Activated T-cell treated with anti-CD3 and anti-CD28 coated beads for 24 hours (primary cell): Measurements from ENCODE around the gene AZI2.

Experiments used
- DNase-seq: peaks from one replicate; pipeline ENCODE4 v3.0.0-alpha.2; 2020; ENCODE audit warnings: low read depth

AZI2 gene

GRCh38 chr3:28348629-28349468, at the start of gene AZI2, which contains the start of gene ZCWPW2:
Gene AZI2 (minus strand): TSS chr3:28348824. CDS start chr3:28340617, 8,207 bp downstream.
Gene ZCWPW2 (plus strand): TSS chr3:28348721. CDS start chr3:28413069, 64,348 bp downstream.
- peak; percentile 90 for DNase-seq

DNA sequence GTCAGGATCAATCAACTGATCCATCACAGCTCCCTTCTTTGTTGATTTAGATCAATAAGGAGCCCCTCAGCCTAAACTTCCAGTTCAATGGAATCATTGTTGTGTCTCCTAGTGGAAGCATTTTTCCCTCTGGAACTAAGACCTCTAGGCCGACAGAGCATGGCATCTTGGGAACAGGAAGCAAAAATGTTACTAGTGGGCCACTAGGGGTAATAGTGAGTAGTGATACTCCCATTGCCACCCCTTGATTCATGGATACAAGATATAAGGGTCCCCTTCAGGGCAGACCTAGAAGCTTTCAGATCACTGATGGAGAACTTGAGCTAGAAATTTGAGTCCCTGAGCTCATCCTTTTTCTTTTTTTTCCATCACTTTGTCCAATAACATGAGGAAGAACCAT, 40.4 kb upstream of the AZI2 start:
- no peak for DNase-seq

DNA sequence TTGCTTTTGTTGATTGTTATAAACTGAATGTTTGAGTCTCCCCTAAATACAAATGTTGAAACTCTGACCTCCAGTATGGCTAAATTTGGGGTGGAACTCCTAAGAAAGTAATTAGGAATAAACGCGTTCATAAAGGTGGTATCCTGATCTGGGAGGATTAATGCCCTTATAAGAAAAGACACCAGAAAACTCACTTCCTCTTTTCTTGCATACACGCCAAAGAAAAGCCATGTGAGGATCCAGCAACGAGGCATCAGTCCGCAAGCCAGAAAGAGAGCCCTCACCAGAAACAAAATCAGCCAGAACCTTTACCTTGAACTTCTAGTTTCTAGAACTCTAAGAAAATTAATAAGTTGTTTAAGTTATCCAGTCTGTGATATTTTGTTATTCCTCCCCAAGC, 37.4 kb upstream of the AZI2 start:
- DNase-seq = no peak

DNA sequence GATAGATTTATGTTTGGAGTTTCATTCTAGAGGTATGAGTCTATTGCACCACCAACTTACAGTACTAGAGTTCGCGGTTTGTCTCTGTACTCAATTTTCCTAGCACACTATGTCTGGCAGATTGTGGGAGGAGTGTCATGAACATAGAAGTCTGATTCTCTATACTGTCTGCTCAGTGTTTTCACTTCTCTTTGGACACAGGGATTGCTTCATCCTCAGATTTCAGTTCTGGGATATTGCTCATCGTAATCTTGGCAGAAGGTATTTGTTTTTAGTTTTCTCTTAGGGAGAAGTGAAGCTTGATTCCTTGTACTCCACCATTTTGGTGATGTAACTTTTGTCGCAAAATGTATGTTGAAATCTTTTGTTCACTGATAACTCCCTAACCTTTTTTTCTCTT, 27.8 kb upstream of the AZI2 start:
- no peak for DNase-seq

DNA sequence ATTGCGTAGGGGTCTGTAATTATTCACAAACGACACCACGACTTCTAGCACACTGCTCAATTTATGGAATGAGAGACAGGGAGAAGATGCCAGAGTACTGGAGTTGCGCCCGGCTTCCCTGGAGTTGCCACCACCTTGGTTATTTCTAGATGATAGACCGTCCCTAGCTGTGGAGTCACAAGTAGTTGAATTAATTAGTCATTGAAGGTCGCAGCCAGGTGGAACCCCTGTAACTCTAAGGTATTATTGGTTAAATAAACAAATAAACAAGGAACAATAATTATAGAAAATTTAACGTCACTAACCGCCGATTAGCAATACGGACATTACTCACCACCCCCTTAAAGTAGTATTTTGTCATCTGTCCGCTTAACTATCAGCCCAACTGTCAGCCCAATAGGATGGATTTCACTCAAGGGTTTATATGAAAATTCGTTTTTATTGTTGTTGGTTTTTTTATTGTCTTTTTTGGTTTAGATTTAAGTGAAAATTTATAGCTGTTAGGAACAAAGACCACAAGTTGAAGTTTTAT, 911 bp upstream of the AZI2 start:
- no peak for DNase-seq

DNA sequence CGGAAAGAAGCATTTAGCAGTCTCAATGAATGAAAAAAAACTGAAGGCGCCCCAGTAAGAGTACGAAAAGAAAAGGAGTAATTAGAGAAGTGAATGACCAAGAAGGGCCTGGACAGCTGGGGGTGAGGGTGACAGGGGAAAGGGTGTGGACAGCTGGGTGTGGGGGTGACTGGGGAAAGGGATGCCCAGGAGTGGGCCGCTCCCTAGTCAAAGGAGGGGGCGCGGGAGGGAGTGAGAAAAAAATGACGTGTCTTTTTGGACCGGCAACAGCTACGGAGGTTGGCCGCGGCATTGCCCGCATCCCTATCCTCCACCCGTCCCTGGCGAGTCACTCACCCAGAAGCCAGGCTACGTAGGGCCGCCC, 377 bp downstream of the AZI2 start:
- no peak for DNase-seq

- DNase-seq = no peak
Observed at GRCh38 chr3:28347374-28348264, 1.0 kb downstream of the AZI2 start.

DNA sequence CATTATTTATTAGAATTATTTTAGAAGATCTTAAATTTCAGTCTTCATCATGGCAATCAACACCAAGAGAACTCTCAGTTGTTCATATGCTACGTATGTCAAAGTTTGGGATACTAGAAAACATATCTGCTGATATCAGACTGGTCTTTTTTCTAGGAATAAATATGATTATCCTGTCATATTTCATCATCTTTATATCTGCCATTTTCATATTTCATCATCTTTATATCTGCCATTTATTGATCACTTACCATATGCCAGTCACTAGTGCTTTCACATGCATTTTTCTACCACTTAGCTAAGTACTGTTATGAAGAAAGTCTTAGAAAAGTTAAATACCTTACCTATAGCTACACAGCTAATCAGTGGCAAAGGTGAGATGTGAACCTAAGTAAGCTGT, 2.9 kb downstream of the AZI2 start:
- DNase-seq = no peak

DNA sequence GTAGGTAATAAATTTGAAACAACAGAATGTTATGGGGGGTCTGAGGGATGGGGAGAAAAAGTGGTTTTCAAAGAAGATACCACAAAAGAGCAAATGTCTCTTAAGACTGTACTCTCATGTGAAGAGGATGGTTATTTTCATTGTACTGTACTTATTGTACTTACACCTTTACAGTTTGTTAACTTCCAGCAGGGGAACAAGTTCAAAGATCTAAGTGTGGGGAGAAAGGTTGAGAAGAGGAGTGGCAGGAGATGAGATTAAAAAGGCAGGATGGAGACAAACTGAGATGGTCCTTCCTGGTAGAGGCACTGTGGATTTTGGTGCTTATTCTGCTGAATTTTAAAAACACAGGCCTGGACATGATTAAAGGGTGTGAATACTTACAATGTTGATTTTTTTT, 5.5 kb downstream of the AZI2 start:
- no peak for DNase-seq

DNA sequence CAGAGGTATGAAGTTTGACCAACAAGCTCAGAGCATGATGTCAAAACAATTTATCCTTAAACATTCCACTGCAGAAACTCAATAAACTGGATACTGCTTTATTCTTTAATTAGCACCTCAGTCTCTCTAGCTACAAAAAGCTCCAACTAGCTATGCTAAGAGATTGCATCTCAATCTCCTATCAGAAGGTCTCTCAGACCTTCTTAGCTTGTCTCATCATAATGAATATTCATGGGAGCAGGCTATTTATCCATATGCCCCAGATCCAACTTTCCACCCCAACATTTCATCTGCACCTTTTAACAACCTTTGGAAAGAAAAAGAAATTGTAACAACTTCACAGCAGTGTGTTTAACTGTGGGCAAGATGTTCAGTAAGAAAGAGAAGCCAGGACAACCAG, 11.4 kb downstream of the AZI2 start:
- no peak for DNase-seq

DNA sequence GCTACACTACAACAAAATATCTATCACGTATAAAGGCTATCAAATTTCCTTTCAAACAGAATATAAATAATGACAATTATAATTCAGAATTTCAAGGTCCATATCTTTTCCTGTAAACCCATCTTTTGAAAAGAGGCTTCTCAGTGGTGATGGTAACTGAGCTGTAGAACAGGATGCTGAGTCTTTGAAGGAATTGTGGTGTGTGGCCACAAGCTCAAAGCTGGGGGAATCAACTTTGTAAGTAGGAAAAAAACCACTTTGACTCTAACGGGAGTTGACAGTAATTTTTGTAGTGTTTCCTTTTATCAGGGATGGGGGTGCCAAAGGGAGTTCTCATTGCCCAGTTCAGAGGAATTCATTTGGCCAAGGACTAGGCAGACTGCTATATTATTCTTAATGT, 13.4 kb downstream of the AZI2 start:
- DNase-seq = no peak

GRCh38 chr3:28334552-28334951, 14.1 kb downstream of the AZI2 start:
- DNase-seq = no peak

DNA sequence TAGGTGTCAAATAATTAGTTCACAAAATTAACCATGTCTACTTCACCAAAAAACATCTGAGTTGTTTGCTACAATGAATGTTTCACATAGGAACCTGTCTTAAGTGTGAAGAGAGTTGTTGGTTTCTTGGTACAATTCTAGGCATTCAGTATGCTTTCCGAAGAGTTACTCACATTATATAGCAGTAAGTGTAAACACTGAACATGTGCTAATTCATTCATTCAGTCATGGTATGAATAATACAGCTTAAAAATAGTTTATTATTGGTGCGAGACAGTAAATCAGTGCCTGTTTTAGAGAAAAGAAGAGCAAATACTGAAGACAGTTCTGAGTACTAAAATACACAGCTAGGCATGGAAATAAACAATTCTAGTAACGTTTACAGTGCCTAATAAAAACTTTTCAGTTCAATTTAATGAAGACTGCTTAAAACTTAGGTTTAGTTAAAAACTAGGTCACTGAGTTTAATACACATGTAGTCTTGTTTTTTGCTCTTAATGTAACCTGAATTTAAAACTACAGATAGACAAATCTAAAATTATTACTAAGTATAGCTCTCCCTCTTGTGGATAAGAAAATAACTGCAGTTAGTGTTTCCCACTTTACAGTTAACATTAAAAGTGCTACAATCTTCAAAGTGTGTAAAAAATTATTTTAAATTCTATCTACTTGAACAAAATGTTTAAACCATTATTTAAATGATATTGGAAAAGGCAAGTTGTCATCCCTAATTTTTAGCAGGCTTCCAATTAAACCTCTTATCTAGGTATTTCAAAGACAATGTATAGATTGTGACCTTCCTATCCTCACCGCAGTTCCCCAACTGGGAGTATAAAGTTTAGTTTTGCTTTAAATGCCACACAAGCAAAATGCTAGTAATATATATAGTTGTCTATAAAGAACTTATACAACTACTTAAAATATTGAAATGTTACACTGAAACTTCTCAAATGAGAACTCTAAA, 20.2 kb downstream of the AZI2 start:
- no peak for DNase-seq

DNA sequence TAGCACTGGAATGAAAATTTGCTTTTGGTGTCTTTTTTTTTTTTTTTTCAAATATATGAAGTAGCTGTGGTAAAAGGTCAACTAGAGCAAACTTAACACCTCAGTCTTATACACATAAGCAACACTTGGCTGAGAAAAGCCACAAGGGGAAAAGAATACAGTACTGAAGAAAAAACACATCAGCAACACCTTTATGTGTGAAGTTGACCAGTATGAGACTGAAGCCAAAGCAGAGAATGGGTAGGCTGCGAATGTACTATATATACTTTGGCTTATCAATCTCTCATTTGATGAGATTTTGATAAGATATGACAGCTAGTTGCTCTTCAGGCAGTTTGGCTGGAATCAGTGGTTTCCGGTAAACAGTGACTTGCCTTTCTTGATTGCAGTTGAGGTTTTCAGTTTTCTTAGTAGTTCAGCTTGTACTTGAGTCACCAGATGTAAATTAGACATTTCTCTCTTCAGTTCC, 22.1 kb downstream of the AZI2 start:
- DNase-seq = peak; percentile 24

DNA sequence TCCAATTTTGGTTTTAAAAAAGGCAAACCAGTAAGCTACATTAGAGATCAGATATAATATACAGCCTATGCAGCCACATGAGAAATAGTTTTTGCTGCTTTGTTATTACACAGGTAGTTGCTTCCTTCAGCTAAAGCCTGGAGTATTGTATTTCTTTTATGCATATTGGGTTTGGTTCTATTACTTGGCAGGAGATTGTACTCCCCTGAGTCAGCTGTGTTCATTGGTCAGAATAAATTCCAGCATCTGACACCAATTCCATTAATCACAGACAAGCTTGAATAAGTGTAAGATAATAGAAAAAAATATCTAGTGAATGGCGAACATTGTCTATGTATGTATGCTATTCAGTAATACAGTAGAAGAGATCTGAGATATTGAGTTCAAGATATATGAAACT, 26.2 kb downstream of the AZI2 start:
- DNase-seq = no peak

DNA sequence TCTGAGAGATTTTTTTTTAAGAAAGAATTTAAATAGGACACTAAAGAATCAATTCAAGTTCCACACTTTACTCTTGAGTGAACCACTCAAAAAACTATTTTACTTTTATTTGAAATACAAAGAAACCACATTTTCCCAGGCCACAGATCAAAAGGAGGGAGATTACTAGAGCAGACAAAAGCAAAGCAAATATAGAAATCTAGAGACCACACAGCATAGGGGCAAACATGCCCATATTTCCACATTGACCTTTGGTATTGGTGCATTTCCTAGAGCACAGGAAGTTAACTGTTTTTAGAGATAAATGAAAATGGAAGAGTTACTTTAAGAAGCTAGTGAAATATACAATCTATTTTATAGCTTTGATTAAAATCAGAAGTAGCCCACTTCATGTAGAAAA, 27.6 kb downstream of the AZI2 start:
- no peak for DNase-seq

- peak; percentile 11 for DNase-seq
Observed at GRCh38 chr3:28317438-28318022, 31.1 kb downstream of the AZI2 start.

GRCh38 chr3:28316226-28316625, 32.4 kb downstream of the AZI2 start:
- DNase-seq = no peak

DNA sequence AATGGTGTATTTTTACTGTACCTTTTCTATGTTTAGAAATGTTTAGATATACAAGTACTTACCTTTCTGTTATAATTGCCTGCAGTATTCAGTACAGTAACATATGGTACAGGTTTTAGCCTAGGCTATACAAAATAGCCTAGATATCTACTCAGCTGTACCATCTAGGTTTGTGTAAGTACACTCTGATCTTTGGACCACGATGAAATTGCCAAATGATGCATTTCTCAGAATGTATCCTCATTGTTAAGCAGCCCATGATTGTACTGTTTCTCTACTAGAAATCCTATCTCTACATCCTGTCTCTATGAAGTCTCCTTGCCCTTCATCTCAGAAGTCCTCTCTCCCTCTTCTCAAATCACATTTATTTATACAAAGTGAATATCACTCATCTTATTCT, 32.9 kb downstream of the AZI2 start:
- no peak for DNase-seq

GRCh38 chr3:28308196-28308595, 40.4 kb downstream of the AZI2 start:
- DNase-seq = no peak

GRCh38 chr3:28301688-28302087, 46.9 kb downstream of the AZI2 start:
- no peak for DNase-seq
